ENCODE data around the gene MYO9A. TPM values are rescaled to one million over a fixed set of nuclear protein-coding genes. Genes with fewer than 3 reads are reported as not detected.
"Not testable (repeated sequence)": the region's sequence is repeated elsewhere in the genome, so short reads cannot be mapped to it uniquely, and the experiment has no call there.

MYO9A gene
- total and polyA plus RNA-seq, 5 experiments from 2014 or later, result 11.7 to 45.2 (median 13.3) TPM

DNA sequence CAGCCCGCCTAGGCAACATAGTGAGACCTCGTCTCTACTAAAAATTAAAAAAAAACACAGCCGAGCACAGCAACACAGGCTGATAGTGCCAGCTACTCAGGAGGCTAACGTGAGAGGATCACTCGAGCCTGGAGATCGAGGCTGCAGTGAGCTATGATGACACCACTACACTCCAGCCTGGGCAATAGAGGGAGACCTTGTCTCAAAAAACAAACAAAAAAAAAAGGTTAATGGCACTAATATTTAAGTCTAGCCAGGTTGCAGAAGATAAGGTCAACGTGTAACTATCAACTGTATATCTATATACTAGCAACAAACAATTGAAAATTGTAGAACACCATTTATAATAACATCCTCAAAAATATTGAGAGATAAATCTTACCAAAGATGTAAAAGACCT is 75.1 kb downstream of the MYO9A start:
- Mint-ChIP-seq H3K9me3 (peaks cover 0 to 7% (median 1%) of the 10 kb centered on the region in 9 donors), H3K27ac (no peak overlapping the region), H3K27me3 (no peaks in the 10 kb centered on the region), H3K4me3 (no peak overlapping the region), H3K4me1 (peaks cover 0 to 13% (median 5%) of the 10 kb centered on the region in 4 donors), H3K36me3 (peaks cover 16 to 58% (median 52%) of the 10 kb centered on the region in 3 donors)
- DNase-seq (no peak), ATAC-seq (no peak)
- POLR2A ChIA-PET, result no interaction called here

DNA sequence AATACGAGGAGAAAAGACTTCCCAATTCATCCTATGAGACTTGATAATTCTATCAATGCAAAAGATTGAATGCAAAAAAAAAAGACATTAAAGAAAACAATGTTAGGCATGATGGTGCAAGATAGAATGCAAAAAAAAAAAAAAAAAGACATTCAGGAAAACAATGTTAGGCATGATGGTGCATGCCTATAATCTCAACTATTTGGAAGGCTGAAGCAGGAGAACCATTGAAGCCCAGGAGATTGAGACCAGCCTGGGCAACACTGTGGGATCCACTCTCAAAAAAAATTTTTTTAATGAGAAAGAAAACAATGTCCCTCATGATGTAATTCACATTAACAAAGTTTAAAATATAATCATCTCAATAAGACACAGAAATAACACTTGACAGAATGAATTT is 75.9 kb downstream of the MYO9A start:
- Mint-ChIP-seq H3K36me3 (peaks cover 22 to 61% (median 55%) of the 10 kb centered on the region in 3 donors), H3K4me1 (peaks cover 1 to 17% (median 9%) of the 10 kb centered on the region in 4 donors), H3K27me3 (no peaks in the 10 kb centered on the region), H3K9me3 (peaks cover 0 to 15% (median 5%) of the 10 kb centered on the region in 9 donors), H3K4me3 (no peak overlapping the region), H3K27ac (no peak overlapping the region)
- POLR2A ChIA-PET, result no interaction called here
- DNase-seq (no peak), ATAC-seq (no peak)

DNA sequence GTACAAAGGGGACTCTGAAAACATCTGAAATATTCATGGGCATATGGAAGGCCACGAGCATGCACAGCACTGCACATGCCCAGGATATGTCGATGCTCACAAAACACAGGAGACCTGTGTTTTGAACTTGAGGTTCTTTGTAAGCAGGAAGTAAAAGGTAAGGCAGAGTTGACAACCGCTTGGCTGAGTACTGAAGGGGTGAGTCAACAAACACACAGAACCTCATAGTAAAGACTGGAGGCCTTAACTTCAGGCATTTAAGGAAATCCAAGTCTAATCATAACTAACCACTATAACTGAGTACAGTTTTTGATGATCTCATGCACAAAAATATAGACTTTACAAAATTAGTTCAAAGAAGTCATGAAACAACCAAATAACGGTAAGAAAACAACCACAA is 80.6 kb downstream of the MYO9A start:
- POLR2A ChIA-PET, result no interaction called here
- peak overlapping the region in 1 of 10 donors; percentile 55 for H3K27ac Mint-ChIP-seq
- no peak for DNase-seq
- peaks cover 15 to 34% (median 33%) of the 10 kb centered on the region in 3 donors for H3K36me3 Mint-ChIP-seq
- no peak for ATAC-seq
- H3K9me3 Mint-ChIP-seq, result peaks cover 0 to 18% (median 6%) of the 10 kb centered on the region in 9 donors
- H3K4me3 Mint-ChIP-seq, result no peak overlapping the region
- H3K27me3 Mint-ChIP-seq, result no peaks in the 10 kb centered on the region
- peaks cover 3 to 28% (median 16%) of the 10 kb centered on the region in 4 donors for H3K4me1 Mint-ChIP-seq

DNA sequence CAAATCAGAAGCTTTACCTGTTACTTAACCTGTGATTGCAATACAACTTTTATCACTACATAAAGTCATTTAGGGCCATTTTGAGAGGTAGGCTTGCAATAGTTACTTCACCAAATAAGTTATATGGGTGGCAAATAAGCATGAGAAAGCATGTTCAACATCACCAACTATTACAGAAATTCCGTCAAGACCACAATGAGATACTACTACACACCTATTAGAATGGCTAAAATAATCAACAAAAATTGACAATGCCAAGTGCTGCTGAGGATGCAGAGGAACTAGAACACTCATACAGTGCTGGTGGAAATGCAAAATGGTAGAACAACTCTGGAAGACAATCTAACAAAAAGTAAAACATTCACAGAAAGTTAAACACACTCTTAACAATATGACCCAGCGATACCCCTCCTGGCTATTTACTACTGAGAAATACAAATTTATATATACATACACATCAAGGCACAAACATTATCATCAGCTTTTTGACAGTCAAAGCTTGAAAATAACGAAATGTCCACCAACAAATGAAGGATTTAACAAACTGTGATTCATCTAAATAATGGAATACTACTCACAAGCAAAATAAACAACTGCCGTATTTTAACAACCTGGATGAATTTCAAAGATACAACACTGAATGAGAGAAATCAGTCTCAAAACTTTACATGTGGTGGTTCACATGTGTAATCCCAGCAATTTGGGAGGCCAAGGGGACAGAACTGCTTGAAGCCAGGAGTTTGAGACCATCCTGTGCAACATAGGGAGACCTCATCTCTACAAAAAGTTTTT is 82.9 kb downstream of the MYO9A start:
- H3K36me3 Mint-ChIP-seq, result peaks cover 15 to 28% (median 25%) of the 10 kb centered on the region in 3 donors

DNA sequence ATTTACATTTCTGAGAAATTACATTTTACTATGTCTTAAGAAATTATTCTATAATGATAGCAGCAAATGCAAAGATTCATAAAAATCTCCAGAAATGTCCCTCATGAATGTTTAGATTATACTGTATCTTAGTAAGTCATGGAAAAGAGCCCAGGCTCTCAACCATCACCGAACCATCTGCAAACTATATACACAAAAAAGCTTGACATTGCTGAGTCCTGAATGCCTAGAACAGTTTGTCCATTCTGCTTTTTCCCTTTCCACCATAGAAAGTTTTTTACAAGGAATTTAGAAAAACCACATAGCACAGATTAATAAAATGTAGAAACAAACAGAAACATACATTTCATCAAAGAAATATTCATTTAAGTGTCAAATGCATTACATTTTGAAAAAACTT is 83.6 kb downstream of the MYO9A start:
- POLR2A ChIA-PET, result no interaction called here
- H3K4me1 Mint-ChIP-seq, result peaks cover 4 to 28% (median 17%) of the 10 kb centered on the region in 4 donors
- ATAC-seq, result no peak
- no peak overlapping the region for H3K4me3 Mint-ChIP-seq
- peaks cover 0 to 18% (median 6%) of the 10 kb centered on the region in 9 donors for H3K9me3 Mint-ChIP-seq
- DNase-seq, result no peak
- H3K27ac Mint-ChIP-seq, result no peak overlapping the region
- peaks cover 15 to 28% (median 21%) of the 10 kb centered on the region in 3 donors for H3K36me3 Mint-ChIP-seq
- H3K27me3 Mint-ChIP-seq, result no peaks in the 10 kb centered on the region

More for the DNA sequence above, 82.9 kb downstream of the MYO9A start:
- no peak overlapping the region for H3K4me3 Mint-ChIP-seq
- H3K27ac Mint-ChIP-seq, result peak overlapping the region in 1 of 10 donors; percentile 16
- ATAC-seq (no peak), DNase-seq (no peak)
- H3K9me3 Mint-ChIP-seq, result peaks cover 0 to 18% (median 6%) of the 10 kb centered on the region in 9 donors
- peaks cover 3 to 28% (median 16%) of the 10 kb centered on the region in 4 donors for H3K4me1 Mint-ChIP-seq
- POLR2A ChIA-PET, result no interaction called here
- H3K27me3 Mint-ChIP-seq, result no peaks in the 10 kb centered on the region

DNA sequence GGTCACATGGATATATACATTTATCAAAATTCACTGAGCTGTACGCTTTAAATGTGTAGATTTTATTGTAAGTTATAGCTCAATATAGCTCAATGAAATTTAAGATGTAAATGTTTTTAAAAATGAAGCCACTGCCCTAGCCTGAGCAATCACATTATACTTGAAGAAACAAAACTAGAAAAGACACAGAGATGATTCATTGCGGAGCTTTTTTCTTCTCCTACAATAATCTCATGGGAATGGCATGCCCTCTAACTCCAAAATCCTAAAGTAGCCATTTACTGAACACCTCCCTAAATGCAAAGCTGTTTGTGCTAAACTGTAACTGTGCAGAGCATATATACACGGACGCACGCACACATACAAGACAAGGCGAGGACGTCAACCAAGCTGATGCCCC is 84.2 kb downstream of the MYO9A start:
- no peak for ATAC-seq
- Mint-ChIP-seq H3K4me3 (no peak overlapping the region), H3K4me1 (peaks cover 4 to 28% (median 17%) of the 10 kb centered on the region in 4 donors), H3K27ac (no peak overlapping the region), H3K27me3 (no peaks in the 10 kb centered on the region), H3K9me3 (peaks cover 0 to 18% (median 6%) of the 10 kb centered on the region in 9 donors), H3K36me3 (peaks cover 15 to 30% (median 19%) of the 10 kb centered on the region in 3 donors)
- POLR2A ChIA-PET, result no interaction called here
- no peak for DNase-seq

DNA sequence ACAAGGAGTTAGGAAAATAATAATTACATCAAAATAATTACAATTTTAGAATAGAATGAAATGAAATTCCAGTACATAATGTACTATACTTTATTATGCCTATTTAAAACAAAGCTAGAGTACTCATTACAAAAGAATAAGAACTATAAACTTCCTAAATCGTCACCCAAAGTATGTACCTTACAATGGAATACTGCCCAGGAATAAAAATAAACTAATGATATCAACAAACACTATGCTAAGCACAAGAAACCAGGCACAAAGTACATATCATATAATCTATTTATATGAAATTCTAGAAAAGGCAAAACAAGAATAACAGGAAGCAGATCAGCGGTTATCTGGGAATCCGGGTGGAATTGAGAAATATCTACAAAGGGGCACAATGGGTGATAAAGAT is 84.7 kb downstream of the MYO9A start:
- no peak for DNase-seq
- H3K4me3 Mint-ChIP-seq, result no peak overlapping the region
- H3K9me3 Mint-ChIP-seq, result peaks cover 0 to 15% (median 4%) of the 10 kb centered on the region in 9 donors
- H3K27me3 Mint-ChIP-seq, result no peaks in the 10 kb centered on the region
- peaks cover 4 to 24% (median 16%) of the 10 kb centered on the region in 4 donors for H3K4me1 Mint-ChIP-seq
- ATAC-seq, result no peak
- H3K27ac Mint-ChIP-seq, result no peak overlapping the region
- peaks cover 10 to 31% (median 17%) of the 10 kb centered on the region in 3 donors for H3K36me3 Mint-ChIP-seq
- POLR2A ChIA-PET, result no interaction called here

DNA sequence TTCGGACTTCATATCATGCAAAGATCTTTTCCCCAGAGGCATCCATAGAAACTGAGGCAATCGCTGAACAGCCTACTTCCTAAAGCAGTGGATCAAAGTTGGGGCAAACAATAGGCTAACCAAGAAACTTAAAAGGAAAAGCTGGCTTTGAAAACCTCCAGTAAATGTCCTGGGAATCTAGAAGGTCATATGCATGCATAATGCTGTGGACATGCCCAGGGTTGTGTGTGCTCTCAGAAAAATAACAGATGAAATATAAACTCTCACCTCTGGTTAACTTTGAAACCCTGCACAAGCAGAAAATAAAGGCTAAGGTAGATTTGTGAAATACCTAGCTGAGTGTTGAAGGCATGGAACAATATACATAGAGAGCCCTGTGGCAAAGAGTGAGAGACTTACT is 96.3 kb downstream of the MYO9A start:
- peaks cover 0 to 63% (median 36%) of the 10 kb centered on the region in 3 donors for H3K36me3 Mint-ChIP-seq
- ATAC-seq, result no peak
- H3K27me3 Mint-ChIP-seq, result no peaks in the 10 kb centered on the region

DNA sequence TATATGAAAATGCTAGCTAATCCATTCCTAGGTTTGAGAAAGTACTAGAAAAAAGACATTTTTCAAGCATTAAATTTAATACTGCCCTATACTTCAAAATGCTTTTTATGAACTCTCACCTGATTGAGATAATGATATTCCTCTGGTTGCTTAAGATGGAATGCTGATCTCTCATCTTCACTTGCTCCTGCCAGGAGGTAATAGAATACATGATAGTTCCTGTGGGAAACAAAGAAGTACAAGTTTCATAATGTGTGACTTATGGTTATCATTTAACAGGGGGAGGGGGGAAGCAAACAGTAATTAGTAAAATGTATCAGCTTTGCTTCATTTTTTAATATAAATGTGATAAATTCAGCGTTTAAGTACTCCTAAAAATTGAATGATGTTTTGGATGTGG is 97.2 kb downstream of the MYO9A start:
- DNase-seq (no peak), ATAC-seq (no peak)
- peaks cover 0 to 63% (median 38%) of the 10 kb centered on the region in 3 donors for H3K36me3 Mint-ChIP-seq
- peak overlapping the region in 1 of 10 donors; percentile 40 for H3K27ac Mint-ChIP-seq
- no peak overlapping the region for H3K4me3 Mint-ChIP-seq
- no peaks in the 10 kb centered on the region for H3K4me1 Mint-ChIP-seq
- POLR2A ChIA-PET, result no interaction called here
- no peaks in the 10 kb centered on the region for H3K27me3 Mint-ChIP-seq
- peaks cover 0 to 2% (median 0%) of the 10 kb centered on the region in 9 donors for H3K9me3 Mint-ChIP-seq

More for the DNA sequence above, 96.3 kb downstream of the MYO9A start:
- Mint-ChIP-seq H3K9me3 (peaks cover 0 to 2% (median 0%) of the 10 kb centered on the region in 9 donors), H3K27ac (no peak overlapping the region), H3K4me3 (no peak overlapping the region), H3K4me1 (peaks cover 0 to 3% (median 2%) of the 10 kb centered on the region in 4 donors)
- POLR2A ChIA-PET, result no interaction called here
- no peak for DNase-seq

DNA sequence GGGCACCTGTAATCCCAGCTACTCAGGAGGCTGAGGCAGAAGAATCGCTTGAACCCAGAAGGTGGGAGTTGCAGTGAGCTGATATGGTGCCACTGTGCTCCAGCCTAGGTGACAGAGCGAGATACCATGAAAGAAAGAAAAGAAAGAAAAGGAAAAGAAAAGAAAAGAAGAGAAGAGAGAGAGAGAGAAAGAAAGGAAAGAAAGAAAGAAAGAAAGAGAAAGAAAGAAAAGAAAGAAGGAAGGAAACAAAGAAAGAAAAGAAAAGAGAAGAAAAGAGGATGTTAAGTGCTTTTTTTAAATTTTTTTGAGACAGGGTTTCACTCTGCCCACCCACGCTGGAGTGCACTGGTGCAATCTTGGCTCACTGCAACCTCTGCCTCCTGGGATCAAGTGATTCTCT is 103.4 kb downstream of the MYO9A start:
- H3K27me3 Mint-ChIP-seq, H3K9me3 Mint-ChIP-seq, DNase-seq, POLR2A ChIA-PET, ATAC-seq, H3K4me3 Mint-ChIP-seq, H3K4me1 Mint-ChIP-seq: not testable (repeated sequence)
- Mint-ChIP-seq H3K36me3 (peaks cover 0 to 39% (median 9%) of the 10 kb centered on the region in 3 donors), H3K27ac (peak overlapping the region in 1 of 10 donors; percentile 44)

DNA sequence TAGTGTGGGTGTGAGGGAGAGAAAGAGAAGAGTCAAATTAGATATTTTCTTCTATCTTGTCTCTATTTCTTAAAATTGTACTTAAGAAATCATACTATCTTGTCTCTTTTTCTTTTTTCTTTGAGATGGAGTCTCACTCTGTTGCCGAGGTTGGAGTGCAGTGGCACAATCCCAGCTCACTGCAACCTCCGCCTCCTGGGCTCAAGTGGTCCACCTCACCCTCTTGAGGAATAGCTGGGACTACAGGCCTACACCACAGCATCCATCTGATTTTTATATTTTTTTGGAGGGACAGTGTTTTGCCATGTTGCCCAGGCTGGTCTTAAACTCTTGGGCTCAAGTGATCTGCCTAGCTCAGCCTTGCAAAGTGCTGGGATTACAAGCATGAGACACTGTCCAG is 104.2 kb downstream of the MYO9A start:
- H3K4me3 Mint-ChIP-seq, result no peak overlapping the region
- H3K27me3 Mint-ChIP-seq, result no peaks in the 10 kb centered on the region
- H3K27ac Mint-ChIP-seq, result peak overlapping the region in 1 of 10 donors; percentile 4
- no peaks in the 10 kb centered on the region for H3K9me3 Mint-ChIP-seq
- DNase-seq (no peak), ATAC-seq (no peak)
- H3K4me1 Mint-ChIP-seq, result no peaks in the 10 kb centered on the region
- POLR2A ChIA-PET, result no interaction called here
- H3K36me3 Mint-ChIP-seq, result peaks cover 0 to 39% (median 13%) of the 10 kb centered on the region in 3 donors

DNA sequence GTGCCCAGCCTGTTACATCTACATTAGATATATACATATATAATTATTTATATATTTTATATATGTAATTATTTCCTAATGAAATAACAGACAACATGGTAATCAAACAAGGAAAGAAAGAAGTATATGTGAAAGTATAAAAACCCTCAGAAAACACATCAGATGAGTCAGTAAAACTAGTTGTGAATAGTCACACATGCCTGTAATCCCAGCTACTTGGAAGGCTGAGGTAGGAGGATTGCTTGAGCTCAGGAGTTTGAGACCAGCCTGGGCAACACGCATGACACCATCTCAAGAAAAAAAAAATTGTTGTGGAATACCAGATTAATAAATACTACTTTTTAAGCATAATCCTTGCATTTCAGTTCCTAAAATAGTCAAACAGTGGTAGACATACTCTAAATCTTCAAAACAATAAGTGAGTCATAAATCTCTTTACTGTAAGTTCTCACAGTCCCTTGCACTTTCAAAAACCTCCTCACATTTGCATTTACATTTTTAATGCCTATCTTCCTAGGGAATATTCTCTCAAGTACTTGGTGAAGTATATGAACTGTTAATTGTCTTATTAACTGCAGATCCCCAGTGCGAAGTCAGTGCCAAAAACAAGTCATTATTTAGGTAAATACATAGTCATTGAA is 106.5 kb downstream of the MYO9A start:
- POLR2A ChIA-PET, result no interaction called here
- DNase-seq (no peak), ATAC-seq (no peak)
- Mint-ChIP-seq H3K36me3 (peaks cover 0 to 53% (median 15%) of the 10 kb centered on the region in 3 donors), H3K9me3 (no peaks in the 10 kb centered on the region), H3K27ac (peak overlapping the region in 1 of 10 donors; percentile 35), H3K4me1 (no peaks in the 10 kb centered on the region), H3K4me3 (no peak overlapping the region), H3K27me3 (no peaks in the 10 kb centered on the region)

DNA sequence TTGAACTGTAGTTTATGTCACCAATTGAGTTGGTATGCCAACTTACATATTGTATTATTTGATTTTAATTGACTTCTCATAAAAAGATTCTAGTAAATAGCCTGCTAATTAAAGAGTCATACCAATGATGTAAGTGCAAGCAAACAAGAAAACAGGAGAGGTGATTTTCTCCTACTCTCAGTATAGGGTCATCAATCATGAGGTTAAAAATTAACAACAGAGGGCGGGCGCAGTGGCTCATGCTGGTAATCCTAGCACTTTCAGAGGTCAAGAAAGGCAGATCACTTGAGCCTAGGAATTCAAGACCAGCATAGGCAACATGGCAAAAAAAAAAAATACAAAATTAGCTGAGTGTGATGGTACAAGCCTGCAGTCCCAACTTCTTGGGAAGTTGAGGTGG is 108.7 kb downstream of the MYO9A start:
- Mint-ChIP-seq H3K36me3 (peaks cover 0 to 51% (median 14%) of the 10 kb centered on the region in 3 donors), H3K4me1 (no peaks in the 10 kb centered on the region), H3K4me3 (no peak overlapping the region), H3K27ac (no peak overlapping the region), H3K27me3 (no peaks in the 10 kb centered on the region), H3K9me3 (no peaks in the 10 kb centered on the region)
- POLR2A ChIA-PET, result no interaction called here
- DNase-seq (no peak), ATAC-seq (no peak)
